Epithelial cell of esophagus (primary cell): Measurements from ENCODE around the gene PTP4A2.
A peak's percentile ranks its signal among the peaks of the same experiment; 100 is the strongest.

Experiments
- DNase-seq: peaks from one replicate; pipeline ENCODE4 v3.0.0; 2010; ENCODE audit warnings: low read depth
- H3K4me3 ChIP-seq: 2 replicates; pipeline ENCODE4 v1.5.1; 2011; ENCODE audit warnings: mild to moderate bottlenecking, low read length, control low read depth
- TF ChIP-seq, protein P1 (sequence below): IDR thresholded peaks from 2 replicates; pipeline ENCODE4 v1.5.1; 2011; ENCODE audit warnings: low read depth, mild to moderate bottlenecking, low read length, control low read depth, inconsistent platforms; ENCODE audit not compliant: insufficient read depth; ENCODE audit errors: missing control alignments

Gene PTP4A2

DNA sequence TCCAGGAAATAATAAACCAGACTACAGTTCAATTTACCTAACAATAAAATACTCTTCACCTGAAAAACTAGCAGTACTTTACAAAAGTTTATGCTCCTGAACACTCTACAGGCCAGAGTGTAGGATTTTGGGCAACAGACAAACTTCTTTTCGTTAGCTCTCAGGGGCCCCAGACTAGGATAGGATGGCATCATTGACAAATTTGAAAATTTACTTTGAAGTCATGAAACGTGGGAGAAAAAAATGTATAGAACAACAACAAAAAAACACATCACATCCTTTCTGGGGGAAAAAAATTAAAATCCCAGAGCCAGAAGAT is 1.2 kb downstream of the PTP4A2 start:
- peak overlapping the region; percentile 86 for H3K4me3 ChIP-seq
- no peak for DNase-seq
- TF ChIP-seq, protein P1, sequence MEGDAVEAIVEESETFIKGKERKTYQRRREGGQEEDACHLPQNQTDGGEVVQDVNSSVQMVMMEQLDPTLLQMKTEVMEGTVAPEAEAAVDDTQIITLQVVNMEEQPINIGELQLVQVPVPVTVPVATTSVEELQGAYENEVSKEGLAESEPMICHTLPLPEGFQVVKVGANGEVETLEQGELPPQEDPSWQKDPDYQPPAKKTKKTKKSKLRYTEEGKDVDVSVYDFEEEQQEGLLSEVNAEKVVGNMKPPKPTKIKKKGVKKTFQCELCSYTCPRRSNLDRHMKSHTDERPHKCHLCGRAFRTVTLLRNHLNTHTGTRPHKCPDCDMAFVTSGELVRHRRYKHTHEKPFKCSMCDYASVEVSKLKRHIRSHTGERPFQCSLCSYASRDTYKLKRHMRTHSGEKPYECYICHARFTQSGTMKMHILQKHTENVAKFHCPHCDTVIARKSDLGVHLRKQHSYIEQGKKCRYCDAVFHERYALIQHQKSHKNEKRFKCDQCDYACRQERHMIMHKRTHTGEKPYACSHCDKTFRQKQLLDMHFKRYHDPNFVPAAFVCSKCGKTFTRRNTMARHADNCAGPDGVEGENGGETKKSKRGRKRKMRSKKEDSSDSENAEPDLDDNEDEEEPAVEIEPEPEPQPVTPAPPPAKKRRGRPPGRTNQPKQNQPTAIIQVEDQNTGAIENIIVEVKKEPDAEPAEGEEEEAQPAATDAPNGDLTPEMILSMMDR, result no peak

DNA sequence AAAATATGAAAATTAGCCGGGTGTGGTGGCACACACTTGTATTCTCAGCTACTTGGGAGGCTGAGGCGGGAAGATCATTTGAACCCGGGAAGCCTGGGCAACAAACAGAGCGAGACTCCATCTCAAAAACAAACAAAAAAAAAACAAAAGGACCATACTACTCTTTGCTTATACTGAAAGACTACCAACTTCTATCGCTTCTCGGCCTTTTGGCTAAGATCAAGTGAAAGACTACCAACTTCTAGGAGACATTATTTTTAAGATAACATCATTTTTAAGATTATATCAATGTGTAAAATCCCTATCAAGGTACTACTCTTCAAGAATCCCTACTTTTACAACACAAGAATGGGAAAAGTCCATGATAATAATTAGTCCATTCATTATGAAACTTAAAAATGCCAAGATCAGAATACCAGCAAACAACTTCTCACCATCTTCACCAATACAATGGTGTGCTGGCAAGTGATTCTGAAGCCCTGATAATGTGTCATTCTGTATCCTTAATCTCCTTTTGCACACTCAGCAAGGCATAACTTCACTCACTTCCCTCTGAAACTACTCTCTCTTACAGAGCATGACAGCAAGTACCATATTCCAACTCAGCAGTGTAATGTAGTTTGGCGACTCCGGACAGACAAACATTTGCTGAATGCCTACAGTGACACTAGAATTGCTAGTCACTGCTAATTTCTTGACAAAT is 1.7 kb downstream of the PTP4A2 start:
- TF ChIP-seq, protein P1, result no peak
- peak overlapping the region; percentile 86 for H3K4me3 ChIP-seq
- DNase-seq, result peak; percentile 45

DNA sequence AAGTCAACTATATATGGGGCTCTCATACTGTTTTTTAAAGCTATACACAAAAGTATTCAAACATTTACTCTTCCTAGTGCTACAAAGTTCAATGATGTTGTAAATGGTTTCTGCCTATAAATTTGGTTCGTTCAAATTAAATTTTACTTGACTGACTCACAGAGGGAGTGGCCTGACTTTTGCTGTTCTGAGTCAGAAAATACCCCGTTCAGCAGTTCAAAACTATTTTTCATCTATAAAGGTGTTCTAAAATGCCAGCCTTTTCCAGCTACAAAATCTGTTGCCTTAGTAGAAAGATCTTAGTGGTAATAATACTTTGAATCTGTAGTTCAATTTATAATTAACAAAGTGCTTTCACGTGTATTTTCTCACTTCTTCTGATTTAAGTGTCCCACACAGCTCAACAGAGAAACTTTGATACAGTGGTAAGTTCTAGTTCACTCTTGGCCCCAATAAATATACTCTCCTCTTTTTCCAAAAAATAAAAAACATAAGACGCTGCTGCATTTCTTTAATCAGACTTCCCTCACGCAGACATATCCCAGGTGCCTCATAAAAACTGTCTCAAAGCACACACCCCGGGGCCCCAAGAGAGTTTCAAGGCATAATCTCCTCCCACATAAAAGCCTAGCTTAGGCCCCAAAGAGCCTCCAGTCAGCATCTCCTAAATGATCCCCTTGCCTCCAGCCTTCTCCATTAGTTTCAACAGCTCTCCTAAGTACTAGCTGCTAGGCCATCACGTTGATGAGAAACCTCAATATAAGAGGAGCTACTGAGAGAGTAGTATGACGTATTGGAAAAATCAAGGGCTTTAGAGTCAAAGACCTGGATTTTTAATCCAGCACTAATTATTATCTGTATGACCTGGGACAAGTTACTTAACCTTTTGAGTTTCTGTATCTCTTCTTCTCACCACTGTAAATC is 3.2 kb downstream of the PTP4A2 start:
- DNase-seq, result peak; percentile 68
- H3K4me3 ChIP-seq, result peak overlapping the region; percentile 9
- TF ChIP-seq, protein P1, result peak; percentile 2

DNA sequence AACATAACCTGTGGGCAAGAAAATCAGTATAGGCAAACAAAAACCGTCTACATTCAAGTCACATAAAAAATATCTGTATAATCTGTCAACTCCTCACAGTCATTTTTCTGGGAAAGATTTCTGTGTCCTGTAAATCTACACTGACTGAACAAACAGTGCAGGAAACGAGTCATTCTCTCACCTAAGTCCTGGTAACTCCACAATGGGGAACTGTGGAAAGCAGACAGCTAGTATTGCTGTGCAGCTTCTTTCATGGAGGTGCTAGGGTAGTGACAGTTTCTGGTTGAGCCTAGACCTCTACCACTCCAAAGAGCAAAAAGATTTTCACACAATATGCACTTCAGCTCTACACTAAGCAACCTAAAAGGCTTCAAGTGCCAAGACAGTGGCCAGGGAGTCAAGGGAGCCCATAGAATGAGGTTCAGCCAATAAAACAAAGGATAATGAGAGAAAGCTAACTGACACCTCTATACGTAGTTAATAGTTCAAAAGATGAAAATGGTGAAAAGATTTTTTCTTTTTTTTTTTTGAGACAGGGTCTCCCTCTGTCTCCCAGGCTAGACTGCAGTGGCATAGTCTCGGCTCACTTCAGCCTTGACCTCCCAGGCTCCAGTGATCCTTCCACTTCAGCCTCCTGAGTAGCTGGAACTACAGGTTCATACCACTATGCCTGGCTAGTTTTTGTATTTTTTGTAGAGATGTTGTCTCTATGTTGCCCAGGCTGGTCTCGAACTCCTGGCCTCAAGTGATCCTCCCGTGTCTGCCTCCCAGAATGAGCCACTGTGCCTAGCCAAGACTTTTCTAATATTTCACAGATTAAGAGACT is 5.5 kb downstream of the PTP4A2 start:
- TF ChIP-seq, protein P1, result no peak
- H3K4me3 ChIP-seq, result no peak overlapping the region
- DNase-seq, result peak; percentile 57

- DNase-seq, result peak; percentile 70
- no peak overlapping the region for H3K4me3 ChIP-seq
- TF ChIP-seq, protein P1, result no peak
These were observed 6.5 kb downstream of the PTP4A2 start for GRCh38 chr1:31931593-31932225.

GRCh38 chr1:31930836-31931592 is 7.2 kb downstream of the PTP4A2 start:
- TF ChIP-seq, protein P1, result no peak

More at GRCh38 chr1:31930836-31931592, 7.2 kb downstream of the PTP4A2 start:
- no peak overlapping the region for H3K4me3 ChIP-seq
- DNase-seq, result no peak
